Activated CD8-positive, alpha-beta T cell treated with anti-CD3 and anti-CD28 coated beads, Interleukin-2, amount 10 ng/mL, durations not matched to agents 7 days and 5 days (primary cell): ENCODE measurements around the gene TBCD. TPM values are rescaled to one million over a fixed set of nuclear protein-coding genes. Genes with fewer than 3 reads are reported as not detected.

ENCODE experiments used
- ATAC-seq: fragments of 150-1000 bp; cut with Tn5 transposase; one replicate; pipeline ENCODE4 v1.10.0; 2021; ENCODE audit warnings: moderate library complexity
- CTCF ChIA-PET: fragments of 350-600 bp; sonication (Branson Sonifier 250); formaldehyde crosslinking; loops from one replicate; lab custom pipeline; 2021; ENCODE audit warnings: antibody characterized with exemption; lab: Charles Lee
- POLR2A ChIA-PET: fragments of 350-600 bp; sonication (Branson Sonifier 250); formaldehyde crosslinking; loops from one replicate; lab custom pipeline; 2021; ENCODE audit warnings: antibody characterized with exemption; lab: Charles Lee
- DNase-seq: peaks from one replicate; pipeline ENCODE4 v3.0.0-alpha.2; 2020
- H3K27ac Mint-ChIP-seq: one replicate; pipeline ENCODE4 v1.8.0; 2021; ENCODE audit warnings: mild to moderate bottlenecking, mixed read lengths
- H3K27me3 Mint-ChIP-seq: one replicate; pipeline ENCODE4 v1.8.0; 2021; ENCODE audit warnings: low read depth, mixed read lengths
- H3K36me3 Mint-ChIP-seq: one replicate; pipeline ENCODE4 v1.8.0; 2021; ENCODE audit warnings: low read depth, mixed read lengths
- H3K4me1 Mint-ChIP-seq: one replicate; pipeline ENCODE4 v1.8.0; 2021; ENCODE audit warnings: low read depth, mixed read lengths
- H3K4me3 Mint-ChIP-seq: one replicate; pipeline ENCODE4 v1.8.0; 2021; ENCODE audit warnings: mild to moderate bottlenecking, mixed read lengths
- H3K9me3 Mint-ChIP-seq: one replicate; pipeline ENCODE4 v1.8.0; 2022; ENCODE audit warnings: mixed read lengths; ENCODE audit not compliant: insufficient read depth
- total RNA-seq, 2 experiments: library from RNA; stranded (reverse); gene quantifications; one replicate each; pipeline ENCODE4 v1.2.3, GENCODE V29; 2021

TBCD gene
- total RNA-seq, 2 experiments from 2014 or later, result 112 to 122 TPM

GRCh38 chr17:82865774-82866395 lies 114.0 kb downstream of the TBCD start:
- DNase-seq, result no peak
- CTCF ChIA-PET, result interaction anchor here (0.9 kb wide), 1 partner anchor 337 kb away, joined by 3 read pairs; no protein-coding TSS in a partner anchor
- H3K4me3 Mint-ChIP-seq, result peak overlapping the region; percentile 43
- H3K36me3 Mint-ChIP-seq, result peaks cover 27% of the 10 kb centered on the region
- no peaks in the 10 kb centered on the region for H3K27me3 Mint-ChIP-seq
- no peaks in the 10 kb centered on the region for H3K9me3 Mint-ChIP-seq
- peaks cover 63% of the 10 kb centered on the region for H3K4me1 Mint-ChIP-seq
- H3K27ac Mint-ChIP-seq, result peak overlapping the region; percentile 98
- POLR2A ChIA-PET, result interaction anchor here (3.8 kb wide), 1 partner anchor 18 kb away, joined by 41 read pairs; no protein-coding TSS in a partner anchor
- no peak for ATAC-seq

- Mint-ChIP-seq H3K9me3 (no peaks in the 10 kb centered on the region), H3K27me3 (no peaks in the 10 kb centered on the region), H3K36me3 (peaks cover 25% of the 10 kb centered on the region), H3K4me1 (peaks cover 58% of the 10 kb centered on the region), H3K4me3 (no peak overlapping the region), H3K27ac (no peak overlapping the region)
- ChIA-PET CTCF (interaction anchor here (0.9 kb wide), 1 partner anchor 336 kb away, joined by 3 read pairs; no protein-coding TSS in a partner anchor), POLR2A (interaction anchor here (3.8 kb wide), 1 partner anchor 18 kb away, joined by 41 read pairs; no protein-coding TSS in a partner anchor)
- DNase-seq, result no peak
- no peak for ATAC-seq
Measured at GRCh38 chr17:82866590-82867191, 114.8 kb downstream of the TBCD start.

GRCh38 chr17:82867763-82868325 lies 116.0 kb downstream of the TBCD start:
- H3K4me1 Mint-ChIP-seq, result peaks cover 50% of the 10 kb centered on the region
- POLR2A ChIA-PET, result no interaction called here
- ATAC-seq (no peak), DNase-seq (no peak)
- H3K36me3 Mint-ChIP-seq, result peaks cover 27% of the 10 kb centered on the region
- H3K27ac Mint-ChIP-seq, result no peak overlapping the region
- no peaks in the 10 kb centered on the region for H3K27me3 Mint-ChIP-seq
- CTCF ChIA-PET, result no interaction called here
- H3K4me3 Mint-ChIP-seq, result no peak overlapping the region
- H3K9me3 Mint-ChIP-seq, result no peaks in the 10 kb centered on the region

- peaks cover 41% of the 10 kb centered on the region for H3K4me1 Mint-ChIP-seq
- H3K9me3 Mint-ChIP-seq, result no peaks in the 10 kb centered on the region
- H3K27me3 Mint-ChIP-seq, result no peaks in the 10 kb centered on the region
- no peak overlapping the region for H3K4me3 Mint-ChIP-seq
- ATAC-seq (no peak), DNase-seq (no peak)
- ChIA-PET POLR2A (no interaction called here), CTCF (no interaction called here)
- H3K27ac Mint-ChIP-seq, result no peak overlapping the region
- peaks cover 24% of the 10 kb centered on the region for H3K36me3 Mint-ChIP-seq
Measured at GRCh38 chr17:82868715-82869131, 116.9 kb downstream of the TBCD start.

- peaks cover 24% of the 10 kb centered on the region for H3K36me3 Mint-ChIP-seq
- H3K9me3 Mint-ChIP-seq, result no peaks in the 10 kb centered on the region
- no peak overlapping the region for H3K4me3 Mint-ChIP-seq
- peaks cover 33% of the 10 kb centered on the region for H3K4me1 Mint-ChIP-seq
- no peak for ATAC-seq
- H3K27ac Mint-ChIP-seq, result no peak overlapping the region
- no peak for DNase-seq
- no peaks in the 10 kb centered on the region for H3K27me3 Mint-ChIP-seq
- CTCF ChIA-PET, result interaction anchor here (1.9 kb wide), 1 partner anchor 15 kb away, joined by 6 read pairs; no protein-coding TSS in a partner anchor
- POLR2A ChIA-PET, result no interaction called here
Measured at GRCh38 chr17:82869536-82869935, 117.7 kb downstream of the TBCD start.

GRCh38 chr17:82870091-82870491 lies 118.2 kb downstream of the TBCD start:
- Mint-ChIP-seq H3K4me3 (no peak overlapping the region), H3K4me1 (peaks cover 31% of the 10 kb centered on the region), H3K9me3 (no peaks in the 10 kb centered on the region), H3K36me3 (peaks cover 25% of the 10 kb centered on the region), H3K27ac (no peak overlapping the region), H3K27me3 (no peaks in the 10 kb centered on the region)
- ChIA-PET POLR2A (interaction anchor here (0.6 kb wide), 1 partner anchor 252 kb away, joined by 3 read pairs; no protein-coding TSS in a partner anchor), CTCF (interaction anchor here (1.9 kb wide), 1 partner anchor 15 kb away, joined by 6 read pairs; no protein-coding TSS in a partner anchor)
- DNase-seq (no peak), ATAC-seq (no peak)

GRCh38 chr17:82870541-82870940 lies 118.7 kb downstream of the TBCD start:
- no peak for DNase-seq
- POLR2A ChIA-PET, result interaction anchor here (0.6 kb wide), 1 partner anchor 252 kb away, joined by 3 read pairs; no protein-coding TSS in a partner anchor

GRCh38 chr17:82871056-82871775 lies 119.4 kb downstream of the TBCD start:
- ATAC-seq (no peak), DNase-seq (no peak)
- Mint-ChIP-seq H3K27ac (no peak overlapping the region), H3K4me1 (peaks cover 24% of the 10 kb centered on the region), H3K4me3 (no peak overlapping the region), H3K36me3 (peaks cover 26% of the 10 kb centered on the region), H3K9me3 (no peaks in the 10 kb centered on the region), H3K27me3 (no peaks in the 10 kb centered on the region)
- ChIA-PET CTCF (interaction anchor here (1.9 kb wide), 1 partner anchor 14 kb away, joined by 6 read pairs; no protein-coding TSS in a partner anchor), POLR2A (interaction anchor here (0.7 kb wide), 1 partner anchor 13 kb away, joined by 4 read pairs; no protein-coding TSS in a partner anchor)

More at GRCh38 chr17:82870541-82870940, 118.7 kb downstream of the TBCD start:
- peaks cover 27% of the 10 kb centered on the region for H3K4me1 Mint-ChIP-seq
- no peaks in the 10 kb centered on the region for H3K27me3 Mint-ChIP-seq
- H3K9me3 Mint-ChIP-seq, result no peaks in the 10 kb centered on the region
- no peak for ATAC-seq
- peaks cover 26% of the 10 kb centered on the region for H3K36me3 Mint-ChIP-seq
- CTCF ChIA-PET, result interaction anchor here (1.9 kb wide), 1 partner anchor 14 kb away, joined by 6 read pairs; no protein-coding TSS in a partner anchor
- H3K27ac Mint-ChIP-seq, result no peak overlapping the region
- H3K4me3 Mint-ChIP-seq, result no peak overlapping the region

GRCh38 chr17:82871776-82872561 lies 120.1 kb downstream of the TBCD start:
- DNase-seq (no peak), ATAC-seq (no peak)
- Mint-ChIP-seq H3K27ac (no peak overlapping the region), H3K27me3 (no peaks in the 10 kb centered on the region), H3K9me3 (no peaks in the 10 kb centered on the region), H3K36me3 (peaks cover 26% of the 10 kb centered on the region), H3K4me1 (peaks cover 29% of the 10 kb centered on the region), H3K4me3 (no peak overlapping the region)
- ChIA-PET POLR2A (interaction anchor here (0.7 to 1.1 kb wide), 3 partner anchors 8 to 96 kb away, joined by 3 to 4 read pairs (median 4); no protein-coding TSS in a partner anchor), CTCF (no interaction called here)

GRCh38 chr17:82872591-82873520 lies 121.0 kb downstream of the TBCD start:
- POLR2A ChIA-PET, result interaction anchor here (0.7 to 1.1 kb wide), 2 partner anchors 9 to 95 kb away, joined by 3 to 4 read pairs; no protein-coding TSS in a partner anchor
- peaks cover 23% of the 10 kb centered on the region for H3K36me3 Mint-ChIP-seq
- CTCF ChIA-PET, result no interaction called here
- peaks cover 27% of the 10 kb centered on the region for H3K4me1 Mint-ChIP-seq
- no peak overlapping the region for H3K27ac Mint-ChIP-seq
- ATAC-seq, result no peak
- H3K4me3 Mint-ChIP-seq, result no peak overlapping the region
- DNase-seq, result no peak
- H3K9me3 Mint-ChIP-seq, result no peaks in the 10 kb centered on the region
- H3K27me3 Mint-ChIP-seq, result no peaks in the 10 kb centered on the region
